ENCODE measurements around the gene LIMS1.
A peak's percentile ranks its signal among the peaks of the same experiment; 100 is the strongest.
"Not testable (repeated sequence)": the region's sequence is repeated elsewhere in the genome, so short reads cannot be mapped to it uniquely, and the experiment has no call there.

Gene LIMS1

DNA sequence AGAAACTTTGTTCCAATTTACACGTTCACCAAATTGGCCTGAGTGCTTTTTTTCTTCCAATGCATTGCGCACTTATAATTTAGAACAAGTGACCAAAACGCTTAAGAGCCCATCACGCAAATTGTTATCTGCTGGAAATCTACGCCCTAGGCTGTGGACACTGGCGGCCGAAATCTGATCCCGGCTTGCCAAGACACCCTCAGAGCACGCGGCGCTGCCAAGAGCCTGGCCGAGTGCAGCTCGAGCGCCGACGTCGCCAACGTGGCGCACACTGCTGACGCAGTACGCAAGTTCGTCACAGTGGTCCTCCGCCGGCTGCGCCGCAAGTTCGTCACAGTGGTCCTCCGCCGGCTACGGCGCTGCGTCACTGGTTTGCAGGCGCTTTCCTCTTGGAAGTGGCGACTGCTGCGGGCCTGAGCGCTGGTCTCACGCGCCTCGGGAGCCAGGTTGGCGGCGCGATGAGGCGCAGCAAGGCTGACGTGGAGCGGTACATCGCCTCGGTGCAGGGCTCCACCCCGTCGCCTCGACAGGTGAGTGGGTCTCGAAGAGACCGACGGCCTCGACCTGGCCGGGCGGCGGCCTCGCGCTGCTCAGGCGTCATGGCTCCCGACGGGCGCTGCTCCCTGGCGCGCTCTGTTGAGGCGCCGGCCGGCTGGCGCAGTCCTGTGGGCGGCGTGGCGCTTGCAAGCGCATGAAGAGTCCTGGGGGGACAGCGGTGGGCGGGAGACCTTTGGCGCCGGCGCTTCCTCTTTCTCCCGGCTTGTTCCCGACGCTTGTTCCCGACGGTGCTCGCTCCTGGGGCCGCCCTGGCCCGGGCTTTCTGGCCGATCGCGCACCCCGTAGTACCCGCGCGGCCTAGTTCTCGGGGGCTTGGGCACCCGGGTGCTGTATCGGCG lies 185.1 kb downstream of the LIMS1 start, which contains the start of gene RANBP2:
Gene RANBP2, plus strand, starts transcription at position 334 of the 896 bp plus-strand sequence. Its CDS starts 125 bp downstream, at position 459.
- peak within 1 kb of the TSS; percentile 78 for H3K4me3 ChIP-seq (ENCODE audit: low read depth, low read length)
- TF ChIP-seq, protein P1, sequence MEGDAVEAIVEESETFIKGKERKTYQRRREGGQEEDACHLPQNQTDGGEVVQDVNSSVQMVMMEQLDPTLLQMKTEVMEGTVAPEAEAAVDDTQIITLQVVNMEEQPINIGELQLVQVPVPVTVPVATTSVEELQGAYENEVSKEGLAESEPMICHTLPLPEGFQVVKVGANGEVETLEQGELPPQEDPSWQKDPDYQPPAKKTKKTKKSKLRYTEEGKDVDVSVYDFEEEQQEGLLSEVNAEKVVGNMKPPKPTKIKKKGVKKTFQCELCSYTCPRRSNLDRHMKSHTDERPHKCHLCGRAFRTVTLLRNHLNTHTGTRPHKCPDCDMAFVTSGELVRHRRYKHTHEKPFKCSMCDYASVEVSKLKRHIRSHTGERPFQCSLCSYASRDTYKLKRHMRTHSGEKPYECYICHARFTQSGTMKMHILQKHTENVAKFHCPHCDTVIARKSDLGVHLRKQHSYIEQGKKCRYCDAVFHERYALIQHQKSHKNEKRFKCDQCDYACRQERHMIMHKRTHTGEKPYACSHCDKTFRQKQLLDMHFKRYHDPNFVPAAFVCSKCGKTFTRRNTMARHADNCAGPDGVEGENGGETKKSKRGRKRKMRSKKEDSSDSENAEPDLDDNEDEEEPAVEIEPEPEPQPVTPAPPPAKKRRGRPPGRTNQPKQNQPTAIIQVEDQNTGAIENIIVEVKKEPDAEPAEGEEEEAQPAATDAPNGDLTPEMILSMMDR (IDR thresholded peaks at IDR 0.05; ENCODE audit: low read depth, low read length): no peak

DNA sequence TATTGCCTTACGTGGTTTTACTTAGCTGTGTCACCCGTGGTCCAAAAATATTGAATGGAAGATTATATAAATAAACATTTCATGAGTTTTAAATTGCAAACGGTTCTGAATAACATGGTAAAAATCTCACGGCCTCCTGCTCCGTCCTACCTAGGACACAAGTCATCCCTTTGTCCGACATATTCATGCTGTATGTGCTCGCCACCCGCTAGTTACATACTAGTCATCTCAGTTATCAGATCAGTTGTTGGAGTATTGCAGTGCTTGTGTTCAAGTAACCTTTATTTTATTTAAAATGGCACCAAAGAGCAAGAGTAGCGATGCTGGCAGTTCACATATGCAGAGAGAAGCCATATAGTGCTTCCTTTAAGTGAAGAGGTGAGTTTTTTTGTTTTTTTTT lies 191.8 kb downstream of the LIMS1 start:
- H3K4me3 ChIP-seq (ENCODE audit: low read depth, low read length): not testable (repeated sequence)

DNA sequence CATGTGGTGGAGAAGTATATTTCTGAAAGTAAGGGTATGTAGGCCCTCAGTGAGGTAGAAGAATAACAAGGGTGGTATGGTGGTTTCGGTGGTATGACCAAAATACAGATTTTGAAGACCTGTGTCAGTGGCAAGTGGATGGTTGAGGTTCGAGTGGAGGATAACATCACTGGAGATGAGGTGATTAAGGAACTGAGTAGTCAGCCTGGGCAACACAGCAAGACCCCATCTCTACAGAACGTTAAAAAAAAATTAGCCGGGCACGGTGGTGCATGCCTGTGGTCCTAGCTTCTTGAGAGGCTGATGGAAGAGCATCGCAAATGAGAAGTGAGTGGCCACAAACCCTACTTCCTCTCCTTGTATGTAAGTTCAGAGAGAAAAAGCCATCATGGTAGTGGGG lies 200.4 kb downstream of the LIMS1 start:
- not testable (repeated sequence) for H3K4me3 ChIP-seq (ENCODE audit: low read depth, low read length)
